Left lung (tissue), 10 donors: ENCODE data around the gene AK9. TPM values are rescaled to one million over a fixed set of nuclear protein-coding genes. Genes with fewer than 3 reads are reported as not detected.
A peak's percentile ranks its signal among the peaks of the same experiment; 100 is the strongest.

Experiments
- ATAC-seq: fragments of 200-7000 bp; cut with Tn5 transposase; one replicate; pipeline ENCODE4 v1.9.1; 2020; ENCODE audit warnings: moderate library complexity
- DNase-seq, 4 donors: peaks; one replicate each; pipeline ENCODE4 v3.0.0-alpha.2; 2013 to 2020
- H3K27ac ChIP-seq, 2 donors: fragments of 200-600 bp; sonication (generic) in 1 of 2; one replicate each; pipeline versions ENCODE4 v1.5.0 to v1.8.0; 2020 to 2021
- H3K27me3 ChIP-seq, 2 donors: fragments of 200-600 bp; sonication (generic) in 1 of 2; one replicate each; pipeline versions ENCODE4 v1.5.0 to v1.8.0; 2020 to 2021
- H3K36me3 ChIP-seq, 2 donors: fragments of 200-600 bp; sonication (generic) in 1 of 2; one replicate each; pipeline versions ENCODE4 v1.5.0 to v1.8.0; 2020 to 2021
- H3K4me1 ChIP-seq, 2 donors: fragments of 200-600 bp; one replicate each; pipeline ENCODE4 v1.8.0; 2021
- H3K4me3 ChIP-seq, 2 donors: fragments of 200-600 bp; sonication (generic) in 1 of 2; one replicate each; pipeline versions ENCODE4 v1.5.0 to v1.8.0; 2020 to 2021; ENCODE audit warnings: mild to moderate bottlenecking in 1 of 2
- H3K9me3 ChIP-seq, 2 donors: fragments of 200-600 bp; sonication (generic) in 1 of 2; one replicate each; pipeline versions ENCODE4 v1.5.0 to v1.8.0; 2020 to 2021
- intact Hi-C, 2 donors: fragments of 100-400 bp; cut with DNase I; formaldehyde crosslinking; loops; one replicate each; pipeline versions ENCODE4 v1.11.2 to v1.14.2; 2022
- polyA plus RNA-seq, 6 donors: library from polyadenylated mRNA; unstranded; fragments of 120-200 nt; gene quantifications; one replicate each; pipeline ENCODE4 v1.2.1, GENCODE V29; 2013; ENCODE audit not compliant: insufficient read length in 6 of 6
- total RNA-seq, 2 donors: library from RNA; stranded (reverse); fragmentation: NEBNext Ultra II Directional; extraction: Animal tissue kit (Norgen Biotek cat#: 25700); gene quantifications; one replicate each; pipeline ENCODE4 v1.2.1, GENCODE V29; 2021
- TF ChIP-seq, protein P1 (sequence below), 2 donors: fragments of 200-600 bp; sonication (generic) in 1 of 2; IDR thresholded peaks; one replicate each; pipeline versions ENCODE4 v1.5.0 to v1.8.0; 2021; ENCODE audit warnings: antibody characterized with exemption in 2 of 2
- donor health status: DM: no; HTN: yes; CAD: no.
- donor health status: DM: no; HTN: no; CAD: no.

The AK9 gene
- total and polyA plus RNA-seq, 8 donors, result 4.6 to 18.1 (median 13.3) TPM

DNA sequence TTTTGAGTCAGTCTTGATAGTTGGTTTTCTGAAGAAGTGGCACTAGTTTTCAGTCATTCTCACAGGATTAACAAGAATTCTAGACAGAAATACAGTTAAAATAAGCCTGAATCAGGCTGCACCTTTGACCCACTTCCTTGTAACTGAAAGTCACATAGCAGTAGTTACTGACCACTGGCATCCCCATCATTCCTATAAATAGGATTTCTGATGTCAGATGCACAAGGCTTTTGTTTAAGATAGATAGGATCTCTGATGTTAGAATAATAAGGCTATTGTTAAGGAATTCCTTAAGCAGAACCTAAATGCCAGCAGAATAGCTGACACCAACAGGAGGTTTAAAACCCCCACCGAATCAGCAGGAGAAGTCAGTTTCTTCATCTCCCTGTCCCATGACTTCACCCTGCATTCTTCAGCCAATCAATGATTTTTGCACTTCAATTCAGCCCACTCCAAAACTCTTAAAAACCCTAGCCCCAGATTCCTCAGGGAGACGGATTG lies 177.4 kb downstream of the AK9 start:
- Histone ChIP-seq H3K4me1 (peaks cover 0 to 13% of the 10 kb centered on the region in 2 donors), H3K9me3 (no peaks in the 10 kb centered on the region), H3K36me3 (no peaks in the 10 kb centered on the region), H3K27me3 (no peaks in the 10 kb centered on the region), H3K27ac (no peak overlapping the region), H3K4me3 (no peak overlapping the region)
- intact Hi-C loops, result no loop called here
- ATAC-seq (no peak), DNase-seq (no peak)
- TF ChIP-seq, protein P1, sequence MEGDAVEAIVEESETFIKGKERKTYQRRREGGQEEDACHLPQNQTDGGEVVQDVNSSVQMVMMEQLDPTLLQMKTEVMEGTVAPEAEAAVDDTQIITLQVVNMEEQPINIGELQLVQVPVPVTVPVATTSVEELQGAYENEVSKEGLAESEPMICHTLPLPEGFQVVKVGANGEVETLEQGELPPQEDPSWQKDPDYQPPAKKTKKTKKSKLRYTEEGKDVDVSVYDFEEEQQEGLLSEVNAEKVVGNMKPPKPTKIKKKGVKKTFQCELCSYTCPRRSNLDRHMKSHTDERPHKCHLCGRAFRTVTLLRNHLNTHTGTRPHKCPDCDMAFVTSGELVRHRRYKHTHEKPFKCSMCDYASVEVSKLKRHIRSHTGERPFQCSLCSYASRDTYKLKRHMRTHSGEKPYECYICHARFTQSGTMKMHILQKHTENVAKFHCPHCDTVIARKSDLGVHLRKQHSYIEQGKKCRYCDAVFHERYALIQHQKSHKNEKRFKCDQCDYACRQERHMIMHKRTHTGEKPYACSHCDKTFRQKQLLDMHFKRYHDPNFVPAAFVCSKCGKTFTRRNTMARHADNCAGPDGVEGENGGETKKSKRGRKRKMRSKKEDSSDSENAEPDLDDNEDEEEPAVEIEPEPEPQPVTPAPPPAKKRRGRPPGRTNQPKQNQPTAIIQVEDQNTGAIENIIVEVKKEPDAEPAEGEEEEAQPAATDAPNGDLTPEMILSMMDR (IDR thresholded peaks at IDR 0.05), result no peak

DNA sequence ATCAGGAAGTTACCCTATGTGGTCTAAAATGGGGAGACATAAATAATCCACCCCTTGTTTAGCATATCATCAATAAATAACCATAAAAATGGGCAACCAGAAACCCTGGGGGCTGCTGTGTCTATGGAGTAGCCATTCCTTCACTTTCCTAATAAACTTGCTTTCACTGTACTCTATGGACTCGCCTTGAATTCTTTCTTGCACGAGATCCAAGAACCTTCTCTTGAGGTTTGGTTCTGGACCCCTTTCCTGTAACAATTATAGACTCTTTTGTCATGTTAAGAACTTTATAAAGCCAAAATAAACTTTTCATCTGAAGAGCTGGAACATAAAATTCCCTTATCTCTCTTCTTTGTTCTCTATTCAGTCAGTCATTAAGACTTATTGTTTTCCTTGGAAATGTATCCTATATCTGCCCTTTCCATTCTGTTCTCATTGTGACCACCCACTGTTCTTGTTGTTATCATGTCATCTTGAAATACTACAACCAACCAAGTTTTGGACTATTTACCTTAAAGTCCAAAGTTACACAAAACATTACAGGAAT lies 178.7 kb downstream of the AK9 start:
- no peak for DNase-seq
- TF ChIP-seq, protein P1 (IDR thresholded peaks at IDR 0.05), result no peak

DNA sequence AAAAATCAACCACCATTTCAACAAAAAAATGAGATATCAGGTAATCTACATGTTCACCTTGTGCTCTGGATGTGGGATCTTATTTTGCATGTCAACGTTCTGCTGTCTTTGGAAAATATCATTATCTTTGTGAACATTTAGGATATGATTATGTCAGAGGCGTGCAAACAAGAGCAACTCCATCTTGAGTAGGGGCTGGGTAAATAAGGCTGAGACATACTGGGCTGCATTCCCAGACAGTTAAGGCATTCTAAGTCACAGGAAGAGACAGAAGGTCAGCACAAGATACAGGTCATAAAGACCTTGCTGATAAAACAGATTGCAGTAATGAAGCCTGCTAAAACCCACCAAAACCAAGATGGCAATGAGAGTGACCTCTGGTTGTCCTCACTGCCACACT lies 179.2 kb downstream of the AK9 start:
- Histone ChIP-seq H3K4me1 (peaks cover 0 to 13% of the 10 kb centered on the region in 2 donors), H3K36me3 (no peaks in the 10 kb centered on the region), H3K27ac (no peak overlapping the region), H3K27me3 (no peaks in the 10 kb centered on the region), H3K9me3 (no peaks in the 10 kb centered on the region), H3K4me3 (no peak overlapping the region)
- intact Hi-C loops, result no loop called here
- ATAC-seq, result no peak
- TF ChIP-seq, protein P1 (IDR thresholded peaks at IDR 0.05), result no peak
- no peak for DNase-seq

More for the DNA sequence above, 178.7 kb downstream of the AK9 start:
- Histone ChIP-seq H3K4me3 (no peak overlapping the region), H3K36me3 (no peaks in the 10 kb centered on the region), H3K4me1 (peaks cover 0 to 13% of the 10 kb centered on the region in 2 donors), H3K9me3 (no peaks in the 10 kb centered on the region), H3K27me3 (no peaks in the 10 kb centered on the region), H3K27ac (no peak overlapping the region)
- intact Hi-C loops, result no loop called here
- ATAC-seq, result no peak

DNA sequence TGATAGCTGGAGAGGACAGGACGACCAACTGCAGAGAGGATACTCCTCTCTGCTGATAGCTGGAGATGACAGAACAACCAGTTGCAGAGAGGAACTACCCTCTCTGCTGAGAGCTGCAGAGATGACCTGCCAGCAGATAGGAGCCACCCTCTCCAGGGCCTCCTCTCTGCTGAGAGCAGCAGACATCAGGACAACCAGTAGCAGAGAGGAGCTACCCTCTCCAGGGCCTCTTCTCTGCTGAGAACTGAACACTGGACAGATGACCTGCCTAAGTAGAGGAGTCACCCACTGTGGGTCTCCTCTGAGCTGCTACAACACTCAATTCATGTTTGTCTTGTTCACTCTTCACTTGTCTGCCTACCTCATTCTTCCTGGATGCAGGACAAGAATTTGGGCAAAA lies 180.6 kb downstream of the AK9 start:
- DNase-seq, result no peak

DNA sequence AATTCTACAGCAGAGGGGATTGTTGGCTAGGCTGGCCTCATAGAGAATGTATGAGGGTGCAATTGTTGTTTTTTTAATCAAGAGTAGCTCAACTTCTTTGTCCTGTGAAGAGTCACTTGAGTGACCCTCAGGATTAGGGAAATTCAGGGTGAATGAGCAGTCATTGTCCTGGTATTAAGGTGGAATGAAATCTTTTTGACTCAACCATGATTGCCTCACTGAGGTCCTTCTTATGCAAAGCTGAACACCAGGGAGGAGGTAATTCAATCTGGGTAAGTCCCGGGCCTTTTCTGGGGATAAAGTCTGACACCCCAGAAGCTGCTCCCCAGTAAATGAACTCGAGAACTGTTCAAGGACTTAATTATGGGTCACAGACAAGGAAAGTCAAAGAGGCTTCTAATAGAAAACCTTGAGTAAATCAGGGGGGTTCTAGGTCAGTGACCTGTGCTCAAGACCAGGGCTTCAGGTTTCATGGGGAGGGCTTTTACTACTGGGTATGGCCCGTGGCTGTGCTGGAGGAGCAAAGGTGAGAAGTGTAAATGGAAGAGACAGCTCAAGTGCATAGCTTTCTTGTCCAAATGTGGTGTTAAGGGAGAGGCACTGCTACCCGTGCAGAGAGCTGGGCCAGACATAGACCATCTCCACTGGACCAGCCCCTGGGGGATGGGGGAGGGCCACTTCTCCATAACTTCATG lies 182.7 kb downstream of the AK9 start:
- TF ChIP-seq, protein P1 (IDR thresholded peaks at IDR 0.05), result no peak
- Histone ChIP-seq H3K27ac (no peak overlapping the region), H3K4me3 (no peak overlapping the region), H3K9me3 (no peaks in the 10 kb centered on the region), H3K36me3 (no peaks in the 10 kb centered on the region), H3K4me1 (no peaks in the 10 kb centered on the region), H3K27me3 (no peaks in the 10 kb centered on the region)
- intact Hi-C loops, result no loop called here
- DNase-seq (no peak), ATAC-seq (peak; percentile 30)

More for the DNA sequence above, 180.6 kb downstream of the AK9 start:
- Histone ChIP-seq H3K4me1 (no peaks in the 10 kb centered on the region), H3K9me3 (no peaks in the 10 kb centered on the region), H3K27me3 (no peaks in the 10 kb centered on the region), H3K4me3 (no peak overlapping the region), H3K27ac (no peak overlapping the region), H3K36me3 (no peaks in the 10 kb centered on the region)
- intact Hi-C loops, result no loop called here
- TF ChIP-seq, protein P1 (IDR thresholded peaks at IDR 0.05), result no peak
- ATAC-seq, result no peak
